DOHH2 (cell line): Measurements from ENCODE around the gene NCKAP5.

Source experiments
- EZH2phosphoT487 ChIP-seq: fragments of 200-600 bp; sonication (generic); IDR thresholded peaks from 2 replicates; pipeline ENCODE4 v1.6.1; 2017; ENCODE audit warnings: borderline replicate concordance, mild to moderate bottlenecking, antibody characterized with exemption, low read length, moderate library complexity, mixed read lengths
- TF ChIP-seq, protein P1 (sequence below): fragments of 200-600 bp; sonication (generic); IDR thresholded peaks from one replicate; pipeline ENCODE4 v1.5.1; 2014; ENCODE audit warnings: antibody characterized with exemption, mild to moderate bottlenecking, low read depth, low read length; ENCODE audit not compliant: poor library complexity, severe bottlenecking

DNA sequence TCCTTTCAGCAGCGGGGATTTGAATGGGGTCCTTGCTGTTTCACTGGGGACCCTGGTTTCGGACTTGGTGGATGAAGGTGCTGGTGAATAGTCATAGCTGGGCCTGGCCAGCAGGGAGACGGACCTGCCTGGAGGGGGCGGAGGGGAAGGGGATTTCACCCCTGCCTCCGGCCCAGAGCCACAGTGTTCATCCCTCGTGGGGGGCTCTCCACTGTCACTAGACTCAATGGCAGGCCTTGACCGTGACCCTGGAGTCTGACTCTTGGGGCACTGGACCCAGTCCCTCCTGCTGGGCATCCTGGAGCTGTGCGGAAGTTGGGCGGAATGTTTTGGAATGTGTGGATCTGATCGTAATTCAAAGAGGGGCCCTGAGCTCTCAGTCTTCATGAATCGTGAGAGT is 784.4 kb downstream of the NCKAP5 start:
- TF ChIP-seq, protein P1, sequence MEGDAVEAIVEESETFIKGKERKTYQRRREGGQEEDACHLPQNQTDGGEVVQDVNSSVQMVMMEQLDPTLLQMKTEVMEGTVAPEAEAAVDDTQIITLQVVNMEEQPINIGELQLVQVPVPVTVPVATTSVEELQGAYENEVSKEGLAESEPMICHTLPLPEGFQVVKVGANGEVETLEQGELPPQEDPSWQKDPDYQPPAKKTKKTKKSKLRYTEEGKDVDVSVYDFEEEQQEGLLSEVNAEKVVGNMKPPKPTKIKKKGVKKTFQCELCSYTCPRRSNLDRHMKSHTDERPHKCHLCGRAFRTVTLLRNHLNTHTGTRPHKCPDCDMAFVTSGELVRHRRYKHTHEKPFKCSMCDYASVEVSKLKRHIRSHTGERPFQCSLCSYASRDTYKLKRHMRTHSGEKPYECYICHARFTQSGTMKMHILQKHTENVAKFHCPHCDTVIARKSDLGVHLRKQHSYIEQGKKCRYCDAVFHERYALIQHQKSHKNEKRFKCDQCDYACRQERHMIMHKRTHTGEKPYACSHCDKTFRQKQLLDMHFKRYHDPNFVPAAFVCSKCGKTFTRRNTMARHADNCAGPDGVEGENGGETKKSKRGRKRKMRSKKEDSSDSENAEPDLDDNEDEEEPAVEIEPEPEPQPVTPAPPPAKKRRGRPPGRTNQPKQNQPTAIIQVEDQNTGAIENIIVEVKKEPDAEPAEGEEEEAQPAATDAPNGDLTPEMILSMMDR: no peak
- TF ChIP-seq EZH2phosphoT487: no peak
